GM23338 (cell line): ENCODE data around the gene LUC7L. TPM values are rescaled to one million over a fixed set of nuclear protein-coding genes. Genes with fewer than 3 reads are reported as not detected.

Experiments used
- ATAC-seq: fragments of 200-7000 bp; cut with Tn5 transposase; 3 replicates; pipeline ENCODE4 v1.9.1; 2020
- DNase-seq: peaks from one replicate; pipeline ENCODE4 v3.0.0-alpha.2; 2015; ENCODE audit warnings: low spot score
- H2AFZ ChIP-seq: fragments of 200-600 bp; sonication (generic); 2 replicates; pipeline ENCODE4 v1.8.0; 2016; ENCODE audit warnings: antibody characterized with exemption, mild to moderate bottlenecking, moderate library complexity
- H3F3A ChIP-seq: fragments of 200-600 bp; sonication (generic); replicated peaks from 2 replicates; pipeline ENCODE4 v1.8.0; 2017; ENCODE audit warnings: antibody characterized with exemption, mixed run types, low read depth
- H3K27ac ChIP-seq: fragments of 200-600 bp; sonication (generic); 2 replicates; pipeline ENCODE4 v1.6.1; 2016; ENCODE audit warnings: low read depth
- H3K27me3 ChIP-seq: fragments of 200-600 bp; sonication (generic); 2 replicates; pipeline ENCODE4 v1.8.0; 2016; ENCODE audit warnings: mild to moderate bottlenecking, mixed run types, moderate library complexity; ENCODE audit not compliant: insufficient read depth
- H3K36me3 ChIP-seq: fragments of 200-600 bp; sonication (generic); 2 replicates; pipeline ENCODE4 v1.8.0; 2016; ENCODE audit warnings: mild to moderate bottlenecking; ENCODE audit not compliant: insufficient read depth
- H3K4me1 ChIP-seq: fragments of 200-600 bp; sonication (generic); 2 replicates; pipeline ENCODE4 v1.8.0; 2016; ENCODE audit warnings: mild to moderate bottlenecking, moderate library complexity; ENCODE audit not compliant: insufficient read depth
- H3K4me2 ChIP-seq: fragments of 200-600 bp; sonication (generic); 2 replicates; pipeline ENCODE4 v1.7.1; 2017; ENCODE audit warnings: mixed run types
- H3K4me3 ChIP-seq: fragments of 200-600 bp; sonication (generic); 2 replicates; pipeline ENCODE4 v1.6.1; 2016; ENCODE audit warnings: mixed run types
- H3K79me2 ChIP-seq: fragments of 200-600 bp; sonication (generic); replicated peaks from 2 replicates; pipeline ENCODE4 v1.8.0; 2017; ENCODE audit warnings: mild to moderate bottlenecking; ENCODE audit not compliant: insufficient read depth
- H3K9me2 ChIP-seq: fragments of 200-600 bp; sonication (generic); 2 replicates; pipeline ENCODE4 v1.8.0; 2017; ENCODE audit not compliant: insufficient read depth
- H4K20me1 ChIP-seq: fragments of 200-600 bp; sonication (generic); replicated peaks from 2 replicates; pipeline ENCODE4 v1.8.0; 2017; ENCODE audit warnings: mild to moderate bottlenecking; ENCODE audit not compliant: insufficient read depth
- H3K27ac Mint-ChIP-seq: 2 replicates; pipeline ENCODE4 v1.8.0; 2020; ENCODE audit warnings: inconsistent platforms, mild to moderate bottlenecking, moderate library complexity, mixed read lengths
- H3K27me3 Mint-ChIP-seq: 3 replicates; pipeline ENCODE4 v1.8.0; 2022; ENCODE audit warnings: low read depth, mild to moderate bottlenecking, moderate library complexity, mixed read lengths, inconsistent platforms; ENCODE audit not compliant: insufficient read depth, poor library complexity
- H3K36me3 Mint-ChIP-seq: 3 replicates; pipeline ENCODE4 v1.8.0; 2021; ENCODE audit warnings: low read depth, mild to moderate bottlenecking, inconsistent platforms, moderate library complexity, mixed read lengths
- H3K4me1 Mint-ChIP-seq: 3 replicates; pipeline ENCODE4 v1.8.0; 2020; ENCODE audit warnings: mild to moderate bottlenecking, inconsistent platforms, mixed read lengths
- H3K4me3 Mint-ChIP-seq: 3 replicates; pipeline ENCODE4 v1.8.0; 2021; ENCODE audit warnings: moderate library complexity, mild to moderate bottlenecking, inconsistent platforms, mixed read lengths
- H3K9me3 Mint-ChIP-seq: 3 replicates; pipeline ENCODE4 v1.8.0; 2020; ENCODE audit warnings: moderate library complexity, mild to moderate bottlenecking, inconsistent platforms, mixed read lengths
- CREB1 ChIP-seq: fragments of 250-450 bp; sonication (Bioruptor Pico); IDR thresholded peaks from 2 replicates; pipeline ENCODE4 v1.5.0; 2020; ENCODE audit warnings: low read depth, mild to moderate bottlenecking, moderate library complexity
- CTCF ChIP-seq, 2 experiments: fragments of 200-600 bp in 1 of 2; sonication (generic) in 1 of 2; conservative IDR thresholded peaks; 2 replicates each; pipeline versions ENCODE4 v1.5.1 to v1.6.1; 2016 to 2017; ENCODE audit warnings: antibody characterized with exemption in 2 of 2, low read depth in 2 of 2, mild to moderate bottlenecking in 2 of 2, moderate library complexity in 1 of 2
- ETS1 ChIP-seq: IDR thresholded peaks from 2 replicates; pipeline ENCODE4 v1.6.1; 2016; ENCODE audit warnings: antibody characterized with exemption
- EZH2 ChIP-seq: fragments of 200-600 bp; sonication (generic); IDR thresholded peaks from one replicate; pipeline ENCODE4 v1.8.0; 2017; ENCODE audit warnings: antibody characterized with exemption, mild to moderate bottlenecking, low read depth; ENCODE audit not compliant: unreplicated experiment
- EZH2phosphoT487 ChIP-seq: fragments of 200-600 bp; sonication (generic); IDR thresholded peaks from one replicate; pipeline ENCODE4 v1.8.1; 2018; ENCODE audit warnings: antibody characterized with exemption; ENCODE audit not compliant: unreplicated experiment
- JUNB ChIP-seq: IDR thresholded peaks from one replicate; pipeline ENCODE4 v1.6.1; 2016; ENCODE audit warnings: antibody characterized with exemption; ENCODE audit not compliant: unreplicated experiment
- NANOG ChIP-seq: IDR thresholded peaks from 2 replicates; pipeline ENCODE4 v1.6.1; 2016; ENCODE audit warnings: antibody characterized with exemption, borderline replicate concordance
- POLR2AphosphoS5 ChIP-seq: IDR thresholded peaks from 2 replicates; pipeline ENCODE4 v1.6.1; 2016; ENCODE audit warnings: antibody characterized with exemption, low read depth
- REST ChIP-seq: IDR thresholded peaks from one replicate; pipeline ENCODE4 v1.6.1; 2018; ENCODE audit warnings: antibody characterized with exemption; ENCODE audit not compliant: unreplicated experiment
- STAT1 ChIP-seq: IDR thresholded peaks from one replicate; pipeline ENCODE4 v1.6.1; 2016; ENCODE audit warnings: antibody characterized with exemption; ENCODE audit not compliant: unreplicated experiment
- ZNF114 ChIP-seq: fragments of 250-450 bp; sonication (Bioruptor Pico); IDR thresholded peaks from 2 replicates; pipeline ENCODE4 v1.5.0; 2020; ENCODE audit warnings: mild to moderate bottlenecking, moderate library complexity
- ZNF331 ChIP-seq: fragments of 250-450 bp; sonication (Bioruptor Pico); IDR thresholded peaks from 2 replicates; pipeline ENCODE4 v1.5.0; 2020; ENCODE audit warnings: low read depth, mild to moderate bottlenecking, moderate library complexity
- ZNF462 ChIP-seq: fragments of 250-450 bp; sonication (Bioruptor Pico); IDR thresholded peaks from 2 replicates; pipeline ENCODE4 v1.5.0; 2020; ENCODE audit warnings: mild to moderate bottlenecking, moderate library complexity
- polyA plus RNA-seq: library from polyadenylated mRNA; unstranded; fragments of >200 nt; fragmentation: Nextera tagmentation; extraction: Ambion mirVana; gene quantifications from 2 replicates; pipeline ENCODE4 v1.2.1, GENCODE V29; 2016
- total RNA-seq: library from RNA; depleted of rRNA; stranded (reverse); fragments of >200 nt; shearing (Covaris generic); gene quantifications from 2 replicates; pipeline ENCODE4 v1.2.3, GENCODE V29; 2014

The LUC7L gene
- total and polyA plus RNA-seq, 2 experiments from 2014 or later: 114 to 151 TPM

- ATAC-seq: no peak
- TF ChIP-seq ZNF331 (CRISPR knock-in tag): no peak
- TF ChIP-seq ZNF462 (CRISPR knock-in tag): no peak
- TF ChIP-seq CTCF (conservative IDR thresholded peaks at IDR 0.05; ENCODE audit: low read depth in 2 of 2): no peak
- TF ChIP-seq REST: no peak
- no peak for TF ChIP-seq ETS1
- no peak for TF ChIP-seq CREB1 (CRISPR knock-in tag)
- no peak for TF ChIP-seq JUNB
- TF ChIP-seq EZH2: no peak
- no peak for TF ChIP-seq POLR2AphosphoS5
- TF ChIP-seq STAT1: no peak
- TF ChIP-seq ZNF114: no peak
- no peak for TF ChIP-seq EZH2phosphoT487
- TF ChIP-seq NANOG: no peak
- no peaks in the 10 kb centered on the region for H3K27me3 ChIP-seq
- Mint-ChIP-seq H3K9me3 (no peaks in the 10 kb centered on the region), H3K4me3 (no peak overlapping the region), H3K36me3 (peaks cover 90% of the 10 kb centered on the region), H3K27ac (no peak overlapping the region), H3K27me3 (peaks cover 2% of the 10 kb centered on the region), H3K4me1 (no peaks in the 10 kb centered on the region)
- H3K4me1 ChIP-seq: no peaks in the 10 kb centered on the region
- peaks cover 13% of the 10 kb centered on the region for H4K20me1 ChIP-seq
- no peak for DNase-seq
- no peak overlapping the region for H2AFZ ChIP-seq
- peaks cover 87% of the 10 kb centered on the region for H3K36me3 ChIP-seq
- H3K27ac ChIP-seq: no peak overlapping the region
- no peak overlapping the region for H3K4me2 ChIP-seq
- H3K4me3 ChIP-seq: no peak overlapping the region
- peaks cover 45% of the 10 kb centered on the region for H3F3A ChIP-seq
- peaks cover 15% of the 10 kb centered on the region; the same call in 1 of the 2 replicates for H3K79me2 ChIP-seq
- no peaks in the 10 kb centered on the region for H3K9me2 ChIP-seq
Measured at GRCh38 chr16:192686-193085, 36.6 kb downstream of the LUC7L start.
